ENCODE results near the gene KCNQ4. TPM values are rescaled to one million over a fixed set of nuclear protein-coding genes. Genes with fewer than 3 reads are reported as not detected.

KCNQ4 gene
- polyA plus RNA-seq, 2 of the 4 experiments (the other 2 are of a cell fraction): 0.08 to 0.17 TPM

GRCh38 chr1:40785446-40785845, 1.9 kb downstream of the KCNQ4 start:
- Histone ChIP-seq H3K9me3 (no peaks in the 10 kb centered on the region), H3K4me1 (no peaks in the 10 kb centered on the region), H3K4me3 (no peak overlapping the region), H3K27ac (no peak overlapping the region), H3K4me2 (no peak overlapping the region)
- no peak for FAIRE-seq
- DNase-seq (ENCODE audit: low read depth in 1 of 2, low spot score in 1 of 2): no peak
- 98% methylated on average over 6 of the region's 7 CpGs for WGBS (ENCODE audit: missing lambda C conversion rate)
- POLR2A ChIA-PET: no interaction called here
- TF ChIP-seq HEYL (CRISPR knock-in tag; IDR thresholded peaks at IDR 0.05) (no peak), CBX8 (IDR thresholded peaks at IDR 0.05) (no peak), EHF (CRISPR knock-in tag; IDR thresholded peaks at IDR 0.05) (no peak), KDM5A (IDR thresholded peaks at IDR 0.05) (no peak), ELK1 (IDR thresholded peaks at IDR 0.05; ENCODE audit: low read depth, low read length) (no peak), CBX2 (IDR thresholded peaks at IDR 0.05; ENCODE audit: borderline replicate concordance, low read depth) (no peak), CEBPB (IDR thresholded peaks at IDR 0.05) (no peak), FOSL2 (IDR thresholded peaks at IDR 0.05) (no peak), FOSL2 (CRISPR knock-in tag; IDR thresholded peaks at IDR 0.05) (no peak), FOXS1 (CRISPR knock-in tag; IDR thresholded peaks at IDR 0.05) (no peak), EP300 (IDR thresholded peaks at IDR 0.05) (no peak), MAZ (IDR thresholded peaks at IDR 0.05; ENCODE audit: borderline replicate concordance, low read depth, low read length) (no peak), RFX5 (IDR thresholded peaks at IDR 0.05) (no peak), ZFP36 (IDR thresholded peaks at IDR 0.05; ENCODE audit: borderline replicate concordance, partially characterized antibody) (no peak), RNF2 (IDR thresholded peaks at IDR 0.05; ENCODE audit: borderline replicate concordance, low read depth) (no peak), RARB (CRISPR knock-in tag; IDR thresholded peaks at IDR 0.05) (no peak), PHF8 (IDR thresholded peaks at IDR 0.05; ENCODE audit: borderline replicate concordance, low read depth) (no peak), GATA3 (IDR thresholded peaks at IDR 0.05; ENCODE audit: borderline replicate concordance) (no peak)
- CTCF ChIA-PET: interaction anchor here (1.4 kb wide), 1 partner anchor 11 kb away, joined by 3 read pairs; no protein-coding TSS in a partner anchor
- ATAC-seq: no peak

- H3K9me3 ChIP-seq: no peaks in the 10 kb centered on the region
- DNase-seq (ENCODE audit: low read depth in 1 of 2, low spot score in 1 of 2) (no peak), FAIRE-seq (no peak), ATAC-seq (no peak)
- H3K27ac ChIP-seq: no peak overlapping the region
- no peak overlapping the region for H3K4me3 ChIP-seq
- no peak for TF ChIP-seq ZFP36 (IDR thresholded peaks at IDR 0.05; ENCODE audit: borderline replicate concordance, partially characterized antibody)
- no peak for TF ChIP-seq EHF (CRISPR knock-in tag; IDR thresholded peaks at IDR 0.05)
- TF ChIP-seq RNF2 (IDR thresholded peaks at IDR 0.05; ENCODE audit: borderline replicate concordance, low read depth): no peak
- no peak for TF ChIP-seq MAZ (IDR thresholded peaks at IDR 0.05; ENCODE audit: borderline replicate concordance, low read depth, low read length)
- TF ChIP-seq ZNF302 (CRISPR knock-in tag; IDR thresholded peaks at IDR 0.05): no peak
- TF ChIP-seq JUN (IDR thresholded peaks at IDR 0.05): no peak
- no peak for TF ChIP-seq USF2 (IDR thresholded peaks at IDR 0.05)
- TF ChIP-seq TFCP2L1 (CRISPR knock-in tag; IDR thresholded peaks at IDR 0.05): no peak
- TF ChIP-seq ZC3H11A (IDR thresholded peaks at IDR 0.05): no peak
- no peak for TF ChIP-seq ZSCAN20 (CRISPR knock-in tag; IDR thresholded peaks at IDR 0.05)
- no peak for TF ChIP-seq GATA3 (IDR thresholded peaks at IDR 0.05; ENCODE audit: borderline replicate concordance)
- TF ChIP-seq HOXB5 (CRISPR knock-in tag; IDR thresholded peaks at IDR 0.05): no peak
- TF ChIP-seq, protein P1, sequence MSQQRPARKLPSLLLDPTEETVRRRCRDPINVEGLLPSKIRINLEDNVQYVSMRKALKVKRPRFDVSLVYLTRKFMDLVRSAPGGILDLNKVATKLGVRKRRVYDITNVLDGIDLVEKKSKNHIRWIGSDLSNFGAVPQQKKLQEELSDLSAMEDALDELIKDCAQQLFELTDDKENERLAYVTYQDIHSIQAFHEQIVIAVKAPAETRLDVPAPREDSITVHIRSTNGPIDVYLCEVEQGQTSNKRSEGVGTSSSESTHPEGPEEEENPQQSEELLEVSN (IDR thresholded peaks at IDR 0.05; ENCODE audit: borderline replicate concordance, low read depth): no peak
- TF ChIP-seq, protein P2, sequence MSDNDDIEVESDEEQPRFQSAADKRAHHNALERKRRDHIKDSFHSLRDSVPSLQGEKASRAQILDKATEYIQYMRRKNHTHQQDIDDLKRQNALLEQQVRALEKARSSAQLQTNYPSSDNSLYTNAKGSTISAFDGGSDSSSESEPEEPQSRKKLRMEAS (IDR thresholded peaks at IDR 0.05): no peak
- no peak for TF ChIP-seq RFX5 (IDR thresholded peaks at IDR 0.05)
- TF ChIP-seq SREBF2 (IDR thresholded peaks at IDR 0.05): no peak
- TF ChIP-seq, protein P3, sequence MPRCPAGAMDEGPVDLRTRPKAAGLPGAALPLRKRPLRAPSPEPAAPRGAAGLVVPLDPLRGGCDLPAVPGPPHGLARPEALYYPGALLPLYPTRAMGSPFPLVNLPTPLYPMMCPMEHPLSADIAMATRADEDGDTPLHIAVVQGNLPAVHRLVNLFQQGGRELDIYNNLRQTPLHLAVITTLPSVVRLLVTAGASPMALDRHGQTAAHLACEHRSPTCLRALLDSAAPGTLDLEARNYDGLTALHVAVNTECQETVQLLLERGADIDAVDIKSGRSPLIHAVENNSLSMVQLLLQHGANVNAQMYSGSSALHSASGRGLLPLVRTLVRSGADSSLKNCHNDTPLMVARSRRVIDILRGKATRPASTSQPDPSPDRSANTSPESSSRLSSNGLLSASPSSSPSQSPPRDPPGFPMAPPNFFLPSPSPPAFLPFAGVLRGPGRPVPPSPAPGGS (IDR thresholded peaks at IDR 0.05): no peak
- no peak for TF ChIP-seq ELK1 (IDR thresholded peaks at IDR 0.05; ENCODE audit: low read depth, low read length)
- no peak for TF ChIP-seq POLR2A (IDR thresholded peaks at IDR 0.05; ENCODE audit: low read length)
- ChIA-PET CTCF (interaction anchor here (0.9 to 1.7 kb wide), 2 partner anchors 12 to 29 kb away, joined by 3 to 8 read pairs; no protein-coding TSS in a partner anchor), POLR2A (interaction anchor here (0.6 kb wide), 1 partner anchor 79 kb away, joined by 3 read pairs; no protein-coding TSS in a partner anchor)
- H3K4me2 ChIP-seq: no peak overlapping the region
- 79% methylated on average over 4 of the region's 9 CpGs for WGBS (ENCODE audit: missing lambda C conversion rate)
- no peaks in the 10 kb centered on the region for H3K4me1 ChIP-seq
These were observed 2.8 kb downstream of the KCNQ4 start for GRCh38 chr1:40786171-40786994.
